ENCODE results near the gene EARS2.

GRCh38 chr16:23514381-23515152 lies 42.6 kb downstream of the EARS2 start:
- no peak for TF ChIP-seq EZH2phosphoT487 (conservative IDR thresholded peaks at IDR 0.05; ENCODE audit: low read length)
- TF ChIP-seq, protein P1, sequence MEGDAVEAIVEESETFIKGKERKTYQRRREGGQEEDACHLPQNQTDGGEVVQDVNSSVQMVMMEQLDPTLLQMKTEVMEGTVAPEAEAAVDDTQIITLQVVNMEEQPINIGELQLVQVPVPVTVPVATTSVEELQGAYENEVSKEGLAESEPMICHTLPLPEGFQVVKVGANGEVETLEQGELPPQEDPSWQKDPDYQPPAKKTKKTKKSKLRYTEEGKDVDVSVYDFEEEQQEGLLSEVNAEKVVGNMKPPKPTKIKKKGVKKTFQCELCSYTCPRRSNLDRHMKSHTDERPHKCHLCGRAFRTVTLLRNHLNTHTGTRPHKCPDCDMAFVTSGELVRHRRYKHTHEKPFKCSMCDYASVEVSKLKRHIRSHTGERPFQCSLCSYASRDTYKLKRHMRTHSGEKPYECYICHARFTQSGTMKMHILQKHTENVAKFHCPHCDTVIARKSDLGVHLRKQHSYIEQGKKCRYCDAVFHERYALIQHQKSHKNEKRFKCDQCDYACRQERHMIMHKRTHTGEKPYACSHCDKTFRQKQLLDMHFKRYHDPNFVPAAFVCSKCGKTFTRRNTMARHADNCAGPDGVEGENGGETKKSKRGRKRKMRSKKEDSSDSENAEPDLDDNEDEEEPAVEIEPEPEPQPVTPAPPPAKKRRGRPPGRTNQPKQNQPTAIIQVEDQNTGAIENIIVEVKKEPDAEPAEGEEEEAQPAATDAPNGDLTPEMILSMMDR (IDR thresholded peaks at IDR 0.05; ENCODE audit: insufficient read depth, low read length, poor library complexity, severe bottlenecking) = no peak
